T follicular helper cell (primary cell): ENCODE measurements around the gene TIGIT.
"Not testable (repeated sequence)": the region's sequence is repeated elsewhere in the genome, so short reads cannot be mapped to it uniquely, and the experiment has no call there.

ENCODE experiments used
- DNase-seq: peaks from one replicate; pipeline ENCODE4 v3.0.0-alpha.2; 2020; ENCODE audit warnings: low read depth
- total RNA-seq, 2 experiments: gene quantifications; one replicate each; lab custom pipeline; 2026; lab: John Stamatoyannopoulos, UW

TIGIT gene
- total RNA-seq: 135 to 145 reads per million in 2 experiments

DNA sequence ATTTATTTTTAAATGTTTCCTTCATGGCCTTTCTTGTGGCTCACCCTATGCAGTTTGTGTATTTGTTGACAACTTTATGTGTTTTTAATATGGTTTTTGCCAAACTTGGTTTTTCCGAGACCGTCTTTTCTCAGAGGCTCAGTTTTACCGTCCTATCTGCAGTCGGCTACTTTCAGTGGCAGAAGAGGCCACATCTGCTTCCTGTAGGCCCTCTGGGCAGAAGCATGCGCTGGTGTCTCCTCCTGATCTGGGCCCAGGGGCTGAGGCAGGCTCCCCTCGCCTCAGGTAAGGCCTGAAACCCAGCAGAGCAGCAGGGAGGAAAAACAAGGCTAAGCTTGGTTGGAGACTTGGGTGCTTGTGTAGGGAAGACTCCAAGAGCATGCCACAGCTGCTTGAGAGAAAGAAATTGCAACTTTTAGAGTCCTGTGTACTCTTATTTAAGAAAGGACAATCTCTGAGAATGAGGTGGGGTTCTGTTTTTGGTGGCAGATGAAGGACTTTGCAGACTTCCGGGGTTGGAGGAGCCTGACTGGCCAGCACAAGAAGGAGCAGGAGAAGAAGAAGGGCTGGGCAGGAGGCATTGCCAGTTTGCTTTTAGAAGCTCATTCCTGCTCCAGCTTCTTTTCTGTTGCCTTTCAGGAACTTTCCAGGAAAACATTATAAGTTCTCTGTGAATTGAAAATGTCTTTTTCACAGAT, at the start of gene TIGIT:
Gene TIGIT, plus strand, starts transcription at position 191 of the 698 bp plus-strand sequence. Its CDS starts 34 bp downstream, at position 225.
- no peak for DNase-seq

DNA sequence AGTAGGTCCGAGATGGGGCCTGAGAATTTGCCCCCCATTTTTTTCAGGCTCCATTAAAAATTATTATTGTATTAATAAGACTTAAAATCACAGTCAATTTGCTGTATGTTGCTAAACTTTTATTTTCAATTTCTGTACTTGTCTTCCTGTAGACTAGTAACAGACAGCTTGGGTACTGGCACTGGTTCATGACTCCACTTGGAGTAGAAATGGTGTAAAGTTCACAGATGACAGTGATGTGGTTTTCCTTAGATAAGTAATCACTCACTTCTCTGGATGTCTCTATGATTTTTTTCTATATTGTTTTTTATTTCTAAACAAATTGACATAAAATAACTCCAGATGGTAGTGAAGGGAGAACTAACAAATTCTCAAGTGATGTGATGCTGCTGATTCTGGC, 40.9 kb upstream of the TIGIT start:
- no peak for DNase-seq

DNA sequence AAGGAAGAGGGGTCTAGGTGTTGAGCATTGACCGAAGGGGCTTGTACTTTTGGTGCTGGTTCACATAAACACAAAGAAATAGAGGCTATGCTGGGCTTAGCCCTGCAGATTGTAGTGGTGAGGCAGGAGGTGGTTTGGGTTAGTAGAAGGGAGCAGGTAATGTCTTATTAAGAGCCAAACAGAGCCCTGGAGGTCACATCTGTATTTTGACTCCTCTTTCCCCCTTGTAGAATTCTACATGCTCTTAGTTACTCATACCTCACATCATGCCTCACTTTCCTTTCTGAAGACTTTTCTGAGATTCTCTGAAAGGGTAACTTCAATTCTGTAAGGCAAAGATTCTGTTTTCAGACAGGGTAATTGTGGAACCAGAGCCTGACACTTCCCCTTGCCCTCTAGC, 40.3 kb upstream of the TIGIT start:
- DNase-seq: no peak

DNA sequence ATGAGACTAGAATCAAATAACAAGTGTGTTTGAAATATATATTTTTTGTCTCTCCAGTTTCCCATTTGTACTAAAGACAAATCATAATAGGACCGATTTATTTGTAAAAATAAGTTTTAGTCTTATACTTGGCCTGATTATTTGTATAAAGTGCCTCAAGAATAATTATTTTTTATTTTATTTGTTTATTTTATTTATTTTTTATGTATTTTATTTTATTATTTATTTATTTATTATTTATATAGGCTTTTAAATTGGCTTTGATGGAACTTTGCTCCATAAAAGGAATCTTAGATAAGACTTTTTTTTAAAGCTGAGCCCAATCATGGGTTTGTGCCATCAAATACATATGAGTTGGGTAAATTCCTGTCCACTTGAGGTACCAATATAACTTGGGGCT, 34.3 kb upstream of the TIGIT start:
- no peak for DNase-seq

DNA sequence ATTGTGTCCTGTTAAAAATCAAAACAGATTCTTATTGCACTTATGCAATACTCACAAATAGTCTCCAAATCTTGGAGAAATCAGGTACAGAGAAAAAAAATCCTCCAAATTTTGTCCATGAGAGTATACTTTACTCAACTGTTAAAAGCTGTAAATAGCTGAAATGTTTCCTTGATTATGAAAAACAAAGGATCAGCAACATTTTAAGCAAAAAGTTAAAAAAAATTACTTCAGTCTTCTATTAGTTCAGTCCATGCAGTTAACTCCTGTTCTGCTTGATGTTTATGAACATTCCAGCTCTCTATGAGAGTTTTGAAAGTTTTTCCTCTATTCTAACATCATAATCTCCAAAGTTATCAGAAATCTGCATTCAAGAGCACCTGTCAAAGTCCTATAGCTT, 33.7 kb upstream of the TIGIT start:
- no peak for DNase-seq

DNA sequence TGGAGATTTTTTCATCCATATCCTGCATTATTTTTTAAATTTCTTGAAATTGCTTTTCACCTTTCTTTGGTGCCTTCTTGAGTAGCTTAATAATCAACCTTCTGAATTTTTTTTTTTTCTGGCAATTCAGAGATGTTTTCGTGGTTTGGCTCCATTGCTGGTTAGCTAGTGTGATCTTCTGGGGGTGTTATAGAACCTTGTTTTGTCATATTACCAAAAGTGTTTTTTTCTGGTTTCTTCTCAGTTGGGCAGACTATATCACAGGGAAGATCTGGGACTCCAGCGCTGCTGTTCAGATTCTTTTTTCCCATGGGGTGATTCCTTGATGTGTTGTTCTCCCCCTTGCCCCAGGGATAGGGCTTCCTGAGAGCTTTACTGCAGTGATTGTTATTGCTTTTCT, 23.8 kb upstream of the TIGIT start:
- DNase-seq: no peak

DNA sequence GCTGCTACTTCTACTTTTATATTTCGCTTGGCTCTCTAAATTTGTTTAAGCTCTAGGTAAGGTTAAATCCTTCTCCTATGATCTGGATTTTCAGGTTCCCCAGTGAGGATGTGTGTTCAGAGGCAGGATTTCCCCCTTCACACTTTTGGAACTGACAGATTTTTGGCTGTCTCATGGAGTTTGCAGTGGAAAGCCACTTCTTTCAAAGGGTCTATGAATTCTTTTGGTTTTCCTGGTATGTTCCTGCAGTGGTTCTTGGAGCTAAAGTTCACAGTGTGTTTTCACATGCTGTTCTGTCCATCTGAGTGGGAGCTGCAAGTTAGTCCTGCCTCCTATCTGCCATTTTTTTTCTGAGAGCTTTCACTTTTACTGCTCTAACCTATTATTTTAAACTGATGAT, 21.6 kb upstream of the TIGIT start:
- no peak for DNase-seq

DNA sequence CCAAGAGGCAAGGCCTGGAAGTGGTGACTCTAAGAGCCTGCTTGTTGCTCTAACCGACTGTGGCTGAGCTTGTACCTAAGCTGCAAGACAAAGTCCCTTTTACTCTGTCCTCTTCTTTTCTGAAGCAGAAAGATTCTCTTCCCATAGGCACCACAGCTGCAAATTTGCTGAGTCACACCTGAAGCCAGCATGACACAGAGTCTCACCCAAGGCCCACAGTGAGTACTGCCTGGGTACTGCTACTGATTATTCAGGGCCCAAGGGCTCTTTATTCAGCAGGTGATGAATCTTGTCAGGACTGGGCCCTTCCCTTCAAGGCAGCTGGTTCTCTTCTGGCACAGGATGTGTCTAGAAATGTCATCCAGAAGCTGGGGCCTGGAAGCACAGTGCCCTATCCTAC, 18.9 kb upstream of the TIGIT start:
- DNase-seq: no peak

DNA sequence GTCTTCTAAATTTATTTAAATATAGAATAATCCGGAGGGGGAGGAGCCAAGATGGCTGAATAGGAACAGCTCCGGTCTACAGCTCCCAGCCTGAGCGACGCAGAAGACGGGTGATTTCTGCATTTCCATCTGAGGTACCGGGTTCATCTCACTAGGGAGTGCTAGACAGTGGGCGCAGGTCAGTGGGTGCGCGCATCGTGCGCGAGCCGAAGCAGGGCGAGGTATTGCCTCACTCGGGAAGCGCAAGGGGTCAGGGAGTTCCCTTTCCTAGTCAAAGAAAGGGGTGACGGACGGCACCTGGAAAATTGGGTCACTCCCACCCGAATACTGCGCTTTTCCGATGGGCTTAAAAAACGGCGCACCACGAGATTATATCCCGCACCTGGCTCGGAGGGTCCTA, 17.0 kb upstream of the TIGIT start:
- DNase-seq: not testable (repeated sequence)

DNA sequence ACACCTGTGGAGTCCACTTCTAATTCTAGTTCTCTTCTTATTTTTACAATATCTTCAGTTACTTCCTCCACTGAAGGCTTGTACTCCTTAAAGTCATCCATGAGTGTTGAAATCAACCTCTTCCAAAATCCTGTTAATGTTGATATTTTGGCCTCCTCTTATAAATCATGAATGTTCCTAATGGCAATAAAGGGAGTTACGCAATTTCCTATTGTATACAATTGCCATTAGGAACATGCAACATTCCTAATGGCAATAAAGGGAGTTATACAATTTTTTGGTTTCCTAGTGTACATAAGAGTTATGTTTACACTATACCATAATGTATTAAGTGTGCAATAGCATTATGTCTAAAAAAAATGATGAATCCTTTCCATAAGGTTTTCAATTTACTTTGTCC, 9.2 kb upstream of the TIGIT start:
- no peak for DNase-seq

DNA sequence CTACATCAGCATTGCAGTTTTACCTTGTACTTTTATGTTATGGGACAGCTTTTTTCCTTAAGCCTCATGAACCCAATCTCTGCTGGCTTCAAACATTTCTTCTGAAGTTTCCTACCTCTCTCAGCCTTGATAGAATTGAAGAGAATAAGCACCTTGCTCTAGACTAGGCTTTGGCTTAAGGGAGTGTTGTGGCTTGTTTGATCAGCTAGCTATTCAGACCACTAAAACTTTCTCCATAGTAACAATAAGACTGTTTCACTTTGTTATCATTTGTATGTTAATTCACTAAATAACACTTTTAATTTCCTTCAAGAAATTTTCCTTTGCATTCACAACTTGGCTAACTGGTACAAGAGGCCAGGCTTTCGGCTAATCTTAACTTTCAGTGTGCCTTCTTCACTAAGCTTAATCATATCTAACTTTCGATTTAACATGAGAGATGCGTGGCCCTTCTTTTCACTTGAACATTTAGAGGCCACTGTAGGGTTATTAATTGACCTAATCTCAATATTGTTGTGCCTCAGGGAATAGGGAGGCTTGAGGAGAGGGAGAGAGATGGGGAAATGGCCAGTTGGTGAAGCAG, 8.1 kb upstream of the TIGIT start:
- DNase-seq: no peak

DNA sequence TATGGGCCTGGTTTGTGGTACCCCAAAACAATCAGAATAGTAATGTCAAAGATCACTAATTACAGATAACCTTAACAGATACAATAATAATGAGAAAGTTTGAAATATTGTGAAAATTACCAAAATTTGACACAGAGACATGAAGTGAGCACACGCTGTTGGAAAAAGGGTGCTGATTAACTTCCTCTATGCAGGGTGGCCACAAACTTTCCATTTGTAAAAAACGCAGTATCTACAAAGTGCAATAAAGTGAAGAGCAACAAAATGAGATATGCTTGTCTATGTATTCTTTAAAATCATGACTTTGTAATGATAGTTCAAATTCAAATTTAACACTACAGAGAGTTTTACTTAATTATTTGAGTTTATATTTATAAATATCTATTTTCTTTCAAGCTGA, 7.6 kb upstream of the TIGIT start:
- DNase-seq: no peak

DNA sequence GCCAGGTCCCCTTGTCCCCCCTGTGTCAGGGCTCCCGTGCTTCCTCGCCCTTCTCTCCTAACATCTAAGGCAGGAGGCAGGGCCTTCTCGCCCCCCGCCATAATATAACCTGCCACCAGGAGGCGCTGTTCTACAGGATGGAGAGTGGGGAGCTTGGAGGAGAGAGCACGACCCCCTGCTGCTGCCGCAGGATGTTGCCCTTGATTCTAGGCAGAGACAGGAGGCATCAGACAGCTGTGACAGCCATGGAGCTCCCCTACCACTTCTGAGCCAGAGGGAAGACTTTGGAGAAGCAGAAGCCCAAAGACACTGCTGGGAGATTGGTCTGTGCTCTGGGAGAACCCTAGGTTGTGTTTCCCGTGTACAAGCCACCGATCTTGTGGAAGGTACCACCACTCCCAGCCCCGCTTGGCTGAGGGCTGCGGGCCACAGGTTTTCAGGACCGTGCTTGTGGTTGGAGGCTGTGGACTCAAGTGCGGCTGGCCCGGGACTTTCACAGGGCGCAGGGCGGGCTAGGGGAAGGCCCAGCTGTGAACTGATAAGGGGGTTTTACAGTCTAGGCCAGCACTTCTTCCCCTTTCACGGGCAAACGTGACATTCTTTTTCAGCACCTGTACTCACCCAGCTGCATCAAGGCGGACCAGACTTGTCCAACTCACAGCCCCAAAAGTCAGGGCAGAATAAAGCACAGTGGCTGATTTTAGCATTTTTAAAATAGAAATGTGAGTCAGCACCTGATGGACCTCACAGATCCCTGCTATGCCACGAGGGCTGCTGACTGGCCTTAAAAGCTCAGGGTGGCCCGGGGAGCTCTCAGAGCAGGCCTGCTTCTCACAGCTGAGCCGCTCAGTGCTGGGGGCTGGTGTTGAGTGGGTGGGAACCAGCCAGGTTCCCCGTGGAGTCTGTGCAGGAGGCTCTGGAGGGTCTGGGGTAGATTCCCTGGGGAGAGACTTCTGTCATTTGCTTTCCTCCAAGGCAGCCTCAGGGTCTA, 2.6 kb upstream of the TIGIT start:
- DNase-seq: peak; percentile 93

DNA sequence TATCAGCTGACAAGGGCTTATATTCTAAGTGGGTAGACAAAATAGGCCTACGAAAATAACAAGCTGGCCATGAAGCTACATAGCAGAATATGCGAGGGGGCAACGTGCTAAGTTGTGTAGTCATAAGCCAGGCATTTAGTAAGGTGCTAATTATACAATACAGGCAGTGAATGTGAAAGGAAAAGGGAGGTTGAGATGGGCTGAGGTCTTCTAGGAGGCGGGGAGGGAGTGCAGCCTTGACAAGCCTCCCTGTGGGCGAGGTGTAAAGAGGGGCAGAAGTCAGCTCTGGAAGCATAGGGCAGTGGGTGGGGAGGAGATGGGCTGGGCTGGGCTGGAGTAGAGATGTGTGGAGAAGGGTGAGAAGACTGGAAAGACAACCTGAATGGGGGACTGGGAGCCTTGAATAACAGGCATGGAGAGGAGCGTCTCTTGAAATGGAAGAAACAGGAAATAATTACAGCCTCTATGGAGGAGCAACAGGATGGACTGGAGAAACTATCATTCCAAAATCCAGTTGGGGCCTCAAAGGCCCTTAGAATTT, 1.2 kb downstream of the TIGIT start:
- no peak for DNase-seq

DNA sequence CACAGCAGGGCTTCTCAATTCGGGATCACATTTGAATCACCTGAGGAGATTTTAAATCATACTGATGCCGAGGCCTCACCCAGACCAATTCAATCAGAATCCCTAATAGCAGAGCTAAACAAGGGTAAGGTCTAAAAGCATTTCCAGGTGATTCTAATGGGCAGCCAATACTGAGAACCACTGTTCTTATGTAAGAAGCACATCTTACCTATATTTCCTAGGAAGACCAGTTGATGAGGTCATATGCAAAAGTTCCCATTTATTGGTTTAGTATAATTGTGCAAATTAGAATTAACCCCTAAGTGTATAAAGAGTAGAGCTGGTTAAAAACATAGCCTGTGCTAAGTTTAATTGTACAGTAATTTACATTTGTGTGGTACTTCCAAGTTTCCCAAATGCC, 2.1 kb downstream of the TIGIT start:
- no peak for DNase-seq

DNA sequence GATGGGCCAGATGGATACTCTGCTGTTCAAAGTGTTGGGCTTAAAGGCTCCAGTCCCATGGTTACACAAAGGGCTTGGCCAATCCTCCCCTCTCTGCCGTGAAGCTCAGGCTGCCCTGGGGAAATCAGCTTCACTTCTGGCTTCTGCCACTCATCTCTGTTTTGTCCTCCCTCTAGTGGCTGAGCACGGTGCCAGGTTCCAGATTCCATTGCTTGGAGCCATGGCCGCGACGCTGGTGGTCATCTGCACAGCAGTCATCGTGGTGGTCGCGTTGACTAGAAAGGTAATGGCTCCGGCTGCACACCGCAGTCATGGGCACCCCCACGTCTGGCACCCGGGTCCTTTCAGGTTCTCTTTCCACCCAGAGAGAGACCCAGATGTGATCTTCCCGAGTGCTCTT, 5.6 kb downstream of the TIGIT start:
- peak; percentile 33 for DNase-seq

DNA sequence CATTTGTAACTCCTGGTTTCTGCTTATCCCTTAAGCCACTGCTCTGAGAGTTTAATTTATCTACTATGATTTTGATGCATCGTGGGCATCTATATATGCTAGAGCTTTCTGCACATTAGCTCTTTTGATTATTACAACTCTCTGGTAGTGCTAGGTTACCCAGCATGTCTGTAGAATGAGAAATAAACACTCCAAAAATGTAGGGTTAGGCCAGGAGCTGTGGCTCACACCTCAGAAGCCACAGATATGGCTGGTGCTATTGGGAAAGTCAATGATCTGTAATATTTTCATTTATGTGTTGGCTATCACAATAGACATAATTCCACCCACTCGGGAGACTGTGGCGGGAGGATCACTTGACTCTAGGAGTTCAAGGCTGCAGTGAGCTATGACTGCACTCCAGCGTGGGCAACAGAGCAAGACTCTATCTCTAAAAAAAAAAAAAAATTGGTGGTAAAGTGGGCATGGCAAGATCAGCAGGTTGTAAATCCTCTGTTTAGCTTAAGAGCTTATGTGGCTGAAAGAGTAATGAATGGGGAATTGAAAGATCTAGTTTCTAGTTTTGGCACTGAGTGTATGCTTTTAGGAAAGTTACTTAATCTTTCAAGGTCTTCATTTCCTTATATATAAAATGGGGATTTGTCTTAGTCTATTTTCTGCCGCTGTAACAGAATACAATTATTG, 6.3 kb downstream of the TIGIT start:
- DNase-seq: no peak

DNA sequence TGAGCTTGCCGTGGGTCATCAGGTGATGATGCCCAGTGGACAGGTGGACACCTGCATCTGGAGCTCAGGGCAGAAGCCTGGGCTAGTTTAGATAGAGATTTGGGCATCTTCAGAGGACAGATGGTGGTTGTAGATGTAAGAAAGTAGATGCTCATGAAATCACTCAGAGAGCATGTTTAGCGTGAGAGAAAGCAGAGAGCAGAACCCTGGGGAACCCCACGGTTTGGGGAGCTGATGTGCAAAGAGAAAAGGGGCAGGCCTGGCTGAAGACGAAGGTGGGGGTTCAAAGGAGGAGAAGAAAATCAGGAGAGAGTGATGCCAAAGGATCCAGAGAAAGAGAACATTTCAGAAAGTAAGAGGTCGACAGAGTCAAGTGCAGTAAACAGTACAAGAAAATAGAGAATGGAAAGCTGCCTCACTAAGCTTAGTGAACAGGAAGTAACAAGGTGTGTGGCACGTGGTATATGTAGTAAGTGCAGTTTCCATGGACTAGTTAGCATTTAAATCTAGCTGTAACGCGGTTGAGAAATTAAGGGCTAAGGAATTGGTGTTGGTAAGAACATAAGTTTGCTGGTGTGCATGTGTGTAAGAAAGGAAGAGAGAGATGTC, 13.5 kb downstream of the TIGIT start:
- no peak for DNase-seq

DNA sequence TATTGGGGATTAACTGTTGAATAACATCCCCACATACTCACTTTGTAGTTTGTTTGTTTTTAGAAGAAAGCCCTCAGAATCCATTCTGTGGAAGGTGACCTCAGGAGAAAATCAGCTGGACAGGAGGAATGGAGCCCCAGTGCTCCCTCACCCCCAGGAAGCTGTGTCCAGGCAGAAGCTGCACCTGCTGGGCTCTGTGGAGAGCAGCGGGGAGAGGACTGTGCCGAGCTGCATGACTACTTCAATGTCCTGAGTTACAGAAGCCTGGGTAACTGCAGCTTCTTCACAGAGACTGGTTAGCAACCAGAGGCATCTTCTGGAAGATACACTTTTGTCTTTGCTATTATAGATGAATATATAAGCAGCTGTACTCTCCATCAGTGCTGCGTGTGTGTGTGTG, 14.0 kb downstream of the TIGIT start:
- no peak for DNase-seq

DNA sequence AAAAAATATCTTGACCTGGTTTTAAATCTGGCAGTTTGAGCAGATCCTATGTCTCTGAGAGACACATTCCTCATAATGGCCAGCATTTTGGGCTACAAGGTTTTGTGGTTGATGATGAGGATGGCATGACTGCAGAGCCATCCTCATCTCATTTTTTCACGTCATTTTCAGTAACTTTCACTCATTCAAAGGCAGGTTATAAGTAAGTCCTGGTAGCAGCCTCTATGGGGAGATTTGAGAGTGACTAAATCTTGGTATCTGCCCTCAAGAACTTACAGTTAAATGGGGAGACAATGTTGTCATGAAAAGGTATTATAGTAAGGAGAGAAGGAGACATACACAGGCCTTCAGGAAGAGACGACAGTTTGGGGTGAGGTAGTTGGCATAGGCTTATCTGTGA, 14.5 kb downstream of the TIGIT start:
- DNase-seq: no peak

DNA sequence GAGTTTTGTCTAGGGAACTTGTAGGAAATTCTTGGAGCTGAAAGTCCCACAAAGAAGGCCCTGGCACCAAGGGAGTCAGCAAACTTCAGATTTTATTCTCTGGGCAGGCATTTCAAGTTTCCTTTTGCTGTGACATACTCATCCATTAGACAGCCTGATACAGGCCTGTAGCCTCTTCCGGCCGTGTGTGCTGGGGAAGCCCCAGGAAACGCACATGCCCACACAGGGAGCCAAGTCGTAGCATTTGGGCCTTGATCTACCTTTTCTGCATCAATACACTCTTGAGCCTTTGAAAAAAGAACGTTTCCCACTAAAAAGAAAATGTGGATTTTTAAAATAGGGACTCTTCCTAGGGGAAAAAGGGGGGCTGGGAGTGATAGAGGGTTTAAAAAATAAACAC, 15.0 kb downstream of the TIGIT start:
- DNase-seq: peak; percentile 63
